ENCODE results near the gene RNF31. TPM values are rescaled to one million over a fixed set of nuclear protein-coding genes. Genes with fewer than 3 reads are reported as not detected.

RNF31 gene
- total RNA-seq, 1 experiment from 2014 or later = 77.6 TPM

DNA sequence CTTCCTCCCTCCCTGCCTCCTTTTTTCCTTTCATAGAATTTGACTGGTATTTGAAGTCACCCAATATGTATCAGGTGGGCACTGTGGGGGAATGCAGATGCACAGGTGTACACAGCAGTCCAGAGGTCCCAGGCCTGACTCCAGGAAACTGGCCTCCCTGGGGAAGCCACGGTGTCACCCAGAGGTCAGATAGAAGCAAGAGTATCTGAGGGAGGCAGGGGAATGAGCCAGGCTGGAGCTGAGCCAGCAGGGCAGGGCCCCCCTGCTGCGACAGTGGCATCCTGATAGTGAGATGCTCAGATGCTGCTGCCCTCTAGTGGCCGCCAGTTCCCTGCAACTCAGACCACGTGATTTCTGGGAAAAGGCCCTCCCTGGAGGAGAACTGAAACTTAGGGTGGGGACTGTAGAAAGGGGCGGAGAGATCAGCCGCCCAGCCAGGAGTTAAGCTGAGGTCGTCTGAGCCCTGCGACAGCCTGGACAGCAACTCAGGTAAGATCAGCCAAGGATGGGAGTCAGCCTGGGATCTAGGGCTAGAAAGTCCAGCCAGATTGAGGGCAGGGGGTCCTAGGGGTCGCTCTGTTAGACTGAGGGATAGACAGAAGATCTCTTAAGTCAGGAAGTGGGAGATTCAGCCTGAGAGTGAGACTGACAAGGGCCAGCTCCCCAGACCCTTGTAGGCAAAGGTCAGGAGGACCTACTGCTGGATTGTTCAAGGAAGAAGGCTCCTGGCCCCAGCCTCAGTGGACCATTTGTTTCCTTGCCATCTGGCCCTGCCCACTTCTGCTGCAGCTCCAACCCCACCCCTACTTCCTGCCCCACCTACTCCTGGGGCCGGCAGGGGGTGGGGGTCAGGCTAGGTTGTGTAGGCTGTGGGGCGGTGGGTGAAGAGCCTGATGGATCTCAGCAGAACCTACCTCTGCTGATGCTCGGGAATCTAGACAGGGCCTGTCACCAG lies 13.8 kb downstream of the RNF31 start, which contains the start of gene IRF9:
Gene IRF9 (plus strand): TSS at position 416 of the 955 bp plus-strand sequence. CDS start 880 bp downstream, outside the sequence.
- peak; percentile 88 for TF ChIP-seq CTCF (IDR thresholded peaks at IDR 0.05; ENCODE audit: insufficient read depth in 1 of 2, low read depth in 1 of 2, low read length in 1 of 2, severe bottlenecking in 1 of 2, unreplicated experiment in 1 of 2)
- H3K4me3 Mint-ChIP-seq (ENCODE audit: unreplicated experiment) = peak within 1 kb of the TSS; percentile 77
- BruUV-seq (replicated peaks) = TSS peak; percentile 62
- H3K9me3 Mint-ChIP-seq (ENCODE audit: unreplicated experiment) = no peaks in the 10 kb centered on the region
- H3K36me3 Mint-ChIP-seq (ENCODE audit: insufficient read depth, unreplicated experiment) = peaks cover 45% of the 10 kb centered on the region
- intact Hi-C loops (cut with micrococcal nuclease; ENCODE audit: unreplicated experiment) = loop anchor here (1.0 kb wide), 7 partner anchors 14 to 147 kb away; partner anchors contain the start of genes DCAF11, EMC9, IPO4 and NRL
- H3K4me3 ChIP-seq (ENCODE audit: low read depth, low read length) = peak within 1 kb of the TSS; percentile 29
- ChIA-PET CTCF (interaction anchor here (0.6 to 2.3 kb wide), 20 partner anchors 11 to 1183 kb away, joined by 3 to 47 read pairs (median 4); partner anchors contain the start of genes CHMP4A, CIDEB, DCAF11 and EMC9), POLR2A (interaction anchor here (0.6 to 2.5 kb wide), 8 partner anchors 10 to 107 kb away, joined by 3 to 16 read pairs (median 6); partner anchors contain the start of genes DCAF11, EMC9, NRL and PCK2)
- no peaks in the 10 kb centered on the region for H3K9me3 ChIP-seq
- H3K4me1 Mint-ChIP-seq (ENCODE audit: low read depth, unreplicated experiment) = peaks cover 6% of the 10 kb centered on the region
- H3K27me3 ChIP-seq (replicated peaks; ENCODE audit: control insufficient read depth, insufficient read depth, low read length) = no peaks in the 10 kb centered on the region
- H3K36me3 ChIP-seq (ENCODE audit: control insufficient read depth, insufficient read depth, low read length) = peaks cover 2% of the 10 kb centered on the region
- DNase-seq = peak; percentile 95 to 96
- H3K27ac Mint-ChIP-seq (ENCODE audit: unreplicated experiment) = peak within 1 kb of the TSS; percentile 82
- peaks cover 12% of the 10 kb centered on the region for H3K4me1 ChIP-seq
- H3K27me3 Mint-ChIP-seq (ENCODE audit: insufficient read depth, unreplicated experiment) = no peaks in the 10 kb centered on the region

- Histone ChIP-seq H3K4me3 (ENCODE audit: low read depth, low read length) (no peak overlapping the region), H3K4me1 (peaks cover 12% of the 10 kb centered on the region), H3K36me3 (ENCODE audit: control insufficient read depth, insufficient read depth, low read length) (peaks cover 2% of the 10 kb centered on the region), H3K9me3 (no peaks in the 10 kb centered on the region), H3K27me3 (replicated peaks; ENCODE audit: control insufficient read depth, insufficient read depth, low read length) (no peaks in the 10 kb centered on the region)
- no peaks in the 10 kb centered on the region for H3K9me3 Mint-ChIP-seq (ENCODE audit: unreplicated experiment)
- H3K36me3 Mint-ChIP-seq (ENCODE audit: insufficient read depth, unreplicated experiment) = peaks cover 38% of the 10 kb centered on the region
- no TSS peak for BruUV-seq (replicated peaks)
- DNase-seq = no peak
- peak overlapping the region; percentile 77 for H3K4me3 Mint-ChIP-seq (ENCODE audit: unreplicated experiment)
- H3K27ac Mint-ChIP-seq (ENCODE audit: unreplicated experiment) = no peak overlapping the region
- peaks cover 6% of the 10 kb centered on the region for H3K4me1 Mint-ChIP-seq (ENCODE audit: low read depth, unreplicated experiment)
- intact Hi-C loops (cut with micrococcal nuclease; ENCODE audit: unreplicated experiment) = no loop called here
- ChIA-PET CTCF (interaction anchor here (0.7 to 2.3 kb wide), 3 partner anchors 15 to 58 kb away, joined by 6 to 47 read pairs (median 26); partner anchors contain the start of genes DCAF11, NRL, PSME2 and RNF31), POLR2A (interaction anchor here (0.6 to 2.5 kb wide), 5 partner anchors 15 to 106 kb away, joined by 3 to 16 read pairs (median 7); partner anchors contain the start of genes DCAF11, NRL, PSME1 and PSME2)
- no peaks in the 10 kb centered on the region for H3K27me3 Mint-ChIP-seq (ENCODE audit: insufficient read depth, unreplicated experiment)
- no peak for TF ChIP-seq CTCF (IDR thresholded peaks at IDR 0.05; ENCODE audit: insufficient read depth in 1 of 2, low read depth in 1 of 2, low read length in 1 of 2, severe bottlenecking in 1 of 2, unreplicated experiment in 1 of 2)
Observed at GRCh38 chr14:24162093-24162492, 14.8 kb downstream of the RNF31 start.

DNA sequence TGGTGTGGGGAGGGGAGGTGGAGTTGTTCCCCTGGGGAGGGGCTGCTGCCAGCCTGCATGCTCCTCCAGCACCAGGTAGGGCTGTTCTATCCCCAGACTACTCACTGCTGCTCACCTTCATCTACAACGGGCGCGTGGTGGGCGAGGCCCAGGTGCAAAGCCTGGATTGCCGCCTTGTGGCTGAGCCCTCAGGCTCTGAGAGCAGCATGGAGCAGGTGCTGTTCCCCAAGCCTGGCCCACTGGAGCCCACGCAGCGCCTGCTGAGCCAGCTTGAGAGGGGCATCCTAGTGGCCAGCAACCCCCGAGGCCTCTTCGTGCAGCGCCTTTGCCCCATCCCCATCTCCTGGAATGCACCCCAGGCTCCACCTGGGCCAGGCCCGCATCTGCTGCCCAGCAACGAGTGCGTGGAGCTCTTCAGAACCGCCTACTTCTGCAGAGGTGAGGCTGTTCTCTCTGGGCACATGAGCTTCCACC lies 17.3 kb downstream of the RNF31 start:
- no TSS peak for BruUV-seq (replicated peaks)
- H3K27me3 ChIP-seq (replicated peaks; ENCODE audit: control insufficient read depth, insufficient read depth, low read length) = no peaks in the 10 kb centered on the region

More for the DNA sequence above, 17.3 kb downstream of the RNF31 start:
- no peak overlapping the region for H3K27ac Mint-ChIP-seq (ENCODE audit: unreplicated experiment)
- H3K4me1 Mint-ChIP-seq (ENCODE audit: low read depth, unreplicated experiment) = peaks cover 6% of the 10 kb centered on the region
- peaks cover 31% of the 10 kb centered on the region for H3K36me3 Mint-ChIP-seq (ENCODE audit: insufficient read depth, unreplicated experiment)
- CTCF ChIA-PET = no interaction called here
- intact Hi-C loops (cut with micrococcal nuclease; ENCODE audit: unreplicated experiment) = no loop called here
- Histone ChIP-seq H3K4me3 (ENCODE audit: low read depth, low read length) (no peak overlapping the region), H3K36me3 (ENCODE audit: control insufficient read depth, insufficient read depth, low read length) (peaks cover 4% of the 10 kb centered on the region), H3K9me3 (no peaks in the 10 kb centered on the region), H3K4me1 (peaks cover 12% of the 10 kb centered on the region)
- no peak for DNase-seq
- no peaks in the 10 kb centered on the region for H3K27me3 Mint-ChIP-seq (ENCODE audit: insufficient read depth, unreplicated experiment)
- POLR2A ChIA-PET = no interaction called here
- TF ChIP-seq CTCF (IDR thresholded peaks at IDR 0.05; ENCODE audit: insufficient read depth in 1 of 2, low read depth in 1 of 2, low read length in 1 of 2, severe bottlenecking in 1 of 2, unreplicated experiment in 1 of 2) = no peak
- no peak overlapping the region for H3K4me3 Mint-ChIP-seq (ENCODE audit: unreplicated experiment)
- no peaks in the 10 kb centered on the region for H3K9me3 Mint-ChIP-seq (ENCODE audit: unreplicated experiment)

Measured in Caco-2 (cell line).